SU-DHL-6 (cell line): ENCODE data around the gene HS6ST3.

Experiments
- H2AFZ ChIP-seq: fragments of 200-600 bp; sonication (generic); 2 replicates; pipeline ENCODE4 v1.6.1; 2014; ENCODE audit warnings: low read depth, mild to moderate bottlenecking, moderate library complexity, mixed read lengths, antibody characterized with exemption, low read length; ENCODE audit not compliant: severe bottlenecking
- H3F3A ChIP-seq: fragments of 200-600 bp; shearing (Covaris generic); 2 replicates; pipeline ENCODE4 v1.6.0; 2016; ENCODE audit warnings: antibody characterized with exemption, mild to moderate bottlenecking; ENCODE audit not compliant: insufficient read depth
- H3K27ac ChIP-seq: fragments of 200-600 bp; sonication (generic); 2 replicates; pipeline ENCODE4 v1.5.1; 2016; ENCODE audit warnings: low read depth, mild to moderate bottlenecking, low read length, moderate library complexity, mixed read lengths
- H3K27me3 ChIP-seq: fragments of 200-600 bp; sonication (generic), shearing (Covaris generic); 2 replicates; pipeline ENCODE4 v1.6.0; 2014; ENCODE audit warnings: mild to moderate bottlenecking, low read length
- H3K36me3 ChIP-seq: fragments of 200-600 bp; sonication (generic); 2 replicates; pipeline ENCODE4 v1.6.1; 2014; ENCODE audit warnings: mild to moderate bottlenecking, low read length, mixed read lengths
- H3K4me2 ChIP-seq: fragments of 300-600, 200-600 bp; shearing (Covaris generic), sonication (generic); 2 replicates; pipeline ENCODE4 v1.6.0; 2014; ENCODE audit warnings: low read length, low read depth, mild to moderate bottlenecking; ENCODE audit not compliant: poor library complexity, severe bottlenecking
- H3K4me3 ChIP-seq: fragments of 200-600 bp; sonication (generic); 2 replicates; pipeline ENCODE4 v1.5.1; 2014; ENCODE audit warnings: antibody characterized with exemption, low read length, mild to moderate bottlenecking, mixed read lengths; ENCODE audit not compliant: insufficient read depth, poor library complexity, severe bottlenecking
- H3K79me2 ChIP-seq: fragments of 200-600 bp; sonication (generic); 2 replicates; pipeline ENCODE4 v1.6.1; 2014; ENCODE audit warnings: mild to moderate bottlenecking, low read length, moderate library complexity; ENCODE audit not compliant: insufficient read depth
- H3K9ac ChIP-seq: fragments of 200-600 bp; sonication (generic); 2 replicates; pipeline ENCODE4 v1.7.0; 2014; ENCODE audit warnings: mild to moderate bottlenecking, low read length
- H3K9me2 ChIP-seq: fragments of 200-600 bp; sonication (generic); replicated peaks from 2 replicates; pipeline ENCODE4 v1.6.1; 2014; ENCODE audit warnings: low read length; ENCODE audit not compliant: insufficient read depth
- H3K9me3 ChIP-seq: fragments of 200-600 bp; sonication (generic); 2 replicates; pipeline ENCODE4 v1.6.1; 2014; ENCODE audit warnings: low read length, mixed read lengths; ENCODE audit not compliant: insufficient read depth
- H4K20me1 ChIP-seq: fragments of 200-600 bp; sonication (generic); 2 replicates; pipeline ENCODE4 v1.6.1; 2014; ENCODE audit warnings: low read depth, mild to moderate bottlenecking, antibody characterized with exemption, low read length, moderate library complexity, mixed read lengths
- CTCF ChIP-seq: fragments of 200-600 bp; sonication (generic); IDR thresholded peaks from one replicate; pipeline ENCODE4 v1.5.1; 2017; ENCODE audit warnings: antibody characterized with exemption, mild to moderate bottlenecking, low read length, moderate library complexity; ENCODE audit not compliant: insufficient read depth, poor library complexity, severe bottlenecking
- EZH2phosphoT487 ChIP-seq: fragments of 200-600 bp; sonication (generic), shearing (Covaris generic); conservative IDR thresholded peaks from 2 replicates; pipeline ENCODE4 v1.6.1; 2018; ENCODE audit warnings: mild to moderate bottlenecking, antibody characterized with exemption, low read length, moderate library complexity, mixed read lengths

The HS6ST3 gene

GRCh38 chr13:96431044-96431581 lies 341.2 kb downstream of the HS6ST3 start:
- H3K27me3 ChIP-seq: no peaks in the 10 kb centered on the region
- H3K36me3 ChIP-seq: no peaks in the 10 kb centered on the region
- TF ChIP-seq CTCF: no peak
- no peak for TF ChIP-seq EZH2phosphoT487
- no peaks in the 10 kb centered on the region for H3K79me2 ChIP-seq
- H3K4me3 ChIP-seq: no peak overlapping the region
- H3F3A ChIP-seq: no peaks in the 10 kb centered on the region
- 0 out of 2 replicates have a peak, but pooled peaks cover under 1% of the 10 kb centered on the region for H3K9me2 ChIP-seq
- H3K4me2 ChIP-seq: no peak overlapping the region
- H4K20me1 ChIP-seq: no peaks in the 10 kb centered on the region
- H2AFZ ChIP-seq: no peak overlapping the region
- no peaks in the 10 kb centered on the region for H3K9me3 ChIP-seq
- H3K9ac ChIP-seq: no peak overlapping the region
- no peak overlapping the region for H3K27ac ChIP-seq

- Histone ChIP-seq H3K4me2 (no peak overlapping the region), H3K9me3 (no peaks in the 10 kb centered on the region), H4K20me1 (no peaks in the 10 kb centered on the region), H3K9me2 (no peaks in the 10 kb centered on the region), H3K36me3 (no peaks in the 10 kb centered on the region), H3F3A (no peaks in the 10 kb centered on the region), H3K9ac (no peak overlapping the region), H3K79me2 (no peaks in the 10 kb centered on the region), H3K27me3 (no peaks in the 10 kb centered on the region), H2AFZ (no peak overlapping the region), H3K27ac (no peak overlapping the region), H3K4me3 (no peak overlapping the region)
- TF ChIP-seq EZH2phosphoT487: no peak
- no peak for TF ChIP-seq CTCF
These were observed 354.8 kb downstream of the HS6ST3 start for GRCh38 chr13:96444676-96445075.

- no peak for TF ChIP-seq EZH2phosphoT487
- no peak for TF ChIP-seq CTCF
- H3K79me2 ChIP-seq: no peaks in the 10 kb centered on the region
- H3K9ac ChIP-seq: no peak overlapping the region
- no peaks in the 10 kb centered on the region for H3K9me3 ChIP-seq
- H3K4me3 ChIP-seq: no peak overlapping the region
- H3F3A ChIP-seq: no peaks in the 10 kb centered on the region
- no peak overlapping the region for H2AFZ ChIP-seq
- H3K9me2 ChIP-seq: no peaks in the 10 kb centered on the region
- no peaks in the 10 kb centered on the region for H3K36me3 ChIP-seq
- no peak overlapping the region for H3K27ac ChIP-seq
- H4K20me1 ChIP-seq: no peaks in the 10 kb centered on the region
- no peak overlapping the region for H3K4me2 ChIP-seq
- no peaks in the 10 kb centered on the region for H3K27me3 ChIP-seq
These were observed 360.0 kb downstream of the HS6ST3 start for GRCh38 chr13:96449920-96450319.
